PC-3 (cell line): ENCODE data around the gene FAR2. TPM values are rescaled to one million over a fixed set of nuclear protein-coding genes. Genes with fewer than 3 reads are reported as not detected.

Source experiments
- ATAC-seq: fragments of 200-7000 bp; cut with Tn5 transposase; 2 replicates; pipeline ENCODE4 v1.9.1; 2020; ENCODE audit warnings: mild to moderate bottlenecking, moderate library complexity
- BruUV-seq: library from RNA; stranded (reverse); fragments of 400-500 nt; replicated peaks from 2 replicates; lab custom pipeline; 2021; lab: Mats Ljungman, UMichigan
- CTCF ChIA-PET: fragments of 300-600 bp; sonication (Branson Sonifier 250); formaldehyde crosslinking; loops from one replicate; lab custom pipeline; 2022; ENCODE audit warnings: antibody characterized with exemption; lab: Charles Lee
- POLR2A ChIA-PET: fragments of 300-600 bp; sonication (Branson Sonifier 250); formaldehyde crosslinking; loops from one replicate; lab custom pipeline; 2022; ENCODE audit warnings: antibody characterized with exemption; ENCODE audit not compliant: unreplicated experiment; lab: Charles Lee
- DNase-seq: peaks from one replicate; pipeline ENCODE4 v3.0.0-alpha.2; 2015
- H2AFZ ChIP-seq: fragments of 300-600 bp; sonication (generic); 2 replicates; pipeline ENCODE4 v1.6.0; 2016; ENCODE audit warnings: antibody characterized with exemption, low read length
- H3F3A ChIP-seq: fragments of 300-600 bp; sonication (generic); one replicate; pipeline ENCODE4 v1.6.0; 2017; ENCODE audit warnings: antibody characterized with exemption, low read length, control low read depth, mild to moderate bottlenecking; ENCODE audit not compliant: unreplicated experiment
- H3K27ac ChIP-seq: fragments of 300-600 bp; sonication (generic); 2 replicates; pipeline ENCODE4 v1.5.1; 2016; ENCODE audit warnings: mild to moderate bottlenecking, low read length
- H3K27me3 ChIP-seq: fragments of 300-600 bp; sonication (generic); 2 replicates; pipeline ENCODE4 v1.6.1; 2016; ENCODE audit warnings: low read length, mixed read lengths
- H3K36me3 ChIP-seq: fragments of 300-600 bp; sonication (generic); 2 replicates; pipeline ENCODE4 v1.6.1; 2016; ENCODE audit warnings: low read depth, mixed run types, low read length, mixed read lengths
- H3K4me1 ChIP-seq: fragments of 300-600 bp; sonication (generic); 2 replicates; pipeline ENCODE4 v1.5.1; 2016; ENCODE audit warnings: low read length; ENCODE audit not compliant: insufficient read depth
- H3K4me2 ChIP-seq: fragments of 300-600 bp; sonication (generic); 2 replicates; pipeline ENCODE4 v1.6.0; 2016; ENCODE audit warnings: low read length
- H3K4me3 ChIP-seq: fragments of 300-600 bp; sonication (generic); 2 replicates; pipeline ENCODE4 v1.5.1; 2016; ENCODE audit warnings: mild to moderate bottlenecking, low read length, mixed read lengths
- H3K79me2 ChIP-seq: fragments of 300-600 bp; sonication (generic); 2 replicates; pipeline ENCODE4 v1.6.1; 2017; ENCODE audit warnings: low read length, mixed read lengths
- H3K9ac ChIP-seq: fragments of 300-600 bp; sonication (generic); 2 replicates; pipeline ENCODE4 v1.6.0; 2016; ENCODE audit warnings: mild to moderate bottlenecking, low read length
- H3K9me2 ChIP-seq: fragments of 300-600 bp; sonication (generic); replicated peaks from 2 replicates; pipeline ENCODE4 v1.6.1; 2016; ENCODE audit warnings: mixed run types, low read length, mixed read lengths
- H3K9me3 ChIP-seq: fragments of 300-600 bp; sonication (generic); 2 replicates; pipeline ENCODE4 v1.6.1; 2016; ENCODE audit warnings: low read length, mixed read lengths
- H4K20me1 ChIP-seq: fragments of 300-600 bp; sonication (generic); 2 replicates; pipeline ENCODE4 v1.6.1; 2016; ENCODE audit warnings: low read length, mixed read lengths
- EZH2 ChIP-seq: fragments of 300-600 bp; sonication (generic); IDR thresholded peaks from one replicate; pipeline ENCODE4 v1.6.1; 2017; ENCODE audit warnings: antibody characterized with exemption, mild to moderate bottlenecking, low read length; ENCODE audit not compliant: unreplicated experiment
- EZH2phosphoT487 ChIP-seq: fragments of 300-600 bp; sonication (generic); IDR thresholded peaks from 2 replicates; pipeline ENCODE4 v1.6.1; 2018; ENCODE audit warnings: mild to moderate bottlenecking, antibody characterized with exemption, low read length, borderline replicate concordance
- intact Hi-C: fragments of 100-400 bp; cut with micrococcal nuclease; formaldehyde crosslinking; loops from 2 replicates; pipeline ENCODE4 v1.9.0; 2023
- total RNA-seq: library from RNA; depleted of rRNA; stranded (reverse); fragments of >200 nt; gene quantifications from 2 replicates; pipeline ENCODE4 v1.2.3, GENCODE V29; 2014
- TF ChIP-seq, protein P1 (sequence below): fragments of 300-600 bp; sonication (generic); conservative IDR thresholded peaks from 2 replicates; pipeline ENCODE4 v1.5.1; 2017; ENCODE audit warnings: antibody characterized with exemption, low read depth, mild to moderate bottlenecking, low read length

Gene FAR2
- total RNA-seq, 1 experiment from 2014 or later, result 10.2 TPM

GRCh38 chr12:29110506-29111442, 38.3 kb upstream of the FAR2 start:
- H2AFZ ChIP-seq, result no peak overlapping the region
- TF ChIP-seq, protein P1, sequence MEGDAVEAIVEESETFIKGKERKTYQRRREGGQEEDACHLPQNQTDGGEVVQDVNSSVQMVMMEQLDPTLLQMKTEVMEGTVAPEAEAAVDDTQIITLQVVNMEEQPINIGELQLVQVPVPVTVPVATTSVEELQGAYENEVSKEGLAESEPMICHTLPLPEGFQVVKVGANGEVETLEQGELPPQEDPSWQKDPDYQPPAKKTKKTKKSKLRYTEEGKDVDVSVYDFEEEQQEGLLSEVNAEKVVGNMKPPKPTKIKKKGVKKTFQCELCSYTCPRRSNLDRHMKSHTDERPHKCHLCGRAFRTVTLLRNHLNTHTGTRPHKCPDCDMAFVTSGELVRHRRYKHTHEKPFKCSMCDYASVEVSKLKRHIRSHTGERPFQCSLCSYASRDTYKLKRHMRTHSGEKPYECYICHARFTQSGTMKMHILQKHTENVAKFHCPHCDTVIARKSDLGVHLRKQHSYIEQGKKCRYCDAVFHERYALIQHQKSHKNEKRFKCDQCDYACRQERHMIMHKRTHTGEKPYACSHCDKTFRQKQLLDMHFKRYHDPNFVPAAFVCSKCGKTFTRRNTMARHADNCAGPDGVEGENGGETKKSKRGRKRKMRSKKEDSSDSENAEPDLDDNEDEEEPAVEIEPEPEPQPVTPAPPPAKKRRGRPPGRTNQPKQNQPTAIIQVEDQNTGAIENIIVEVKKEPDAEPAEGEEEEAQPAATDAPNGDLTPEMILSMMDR, result no peak
- TF ChIP-seq EZH2, result no peak
- no peak overlapping the region for H3K4me2 ChIP-seq
- no peak overlapping the region for H3K27ac ChIP-seq
- BruUV-seq, result no TSS peak
- DNase-seq, result no peak
- no peaks in the 10 kb centered on the region for H3K27me3 ChIP-seq
- H3K79me2 ChIP-seq, result no peaks in the 10 kb centered on the region
- intact Hi-C loops, result no loop called here
- ChIA-PET CTCF (no interaction called here), POLR2A (no interaction called here)
- H3K9me2 ChIP-seq, result no peaks in the 10 kb centered on the region
- H3K4me1 ChIP-seq, result peaks cover 12% of the 10 kb centered on the region
- no peaks in the 10 kb centered on the region for H3F3A ChIP-seq
- H3K9ac ChIP-seq, result no peak overlapping the region
- H3K36me3 ChIP-seq, result no peaks in the 10 kb centered on the region
- H4K20me1 ChIP-seq, result no peaks in the 10 kb centered on the region
- ATAC-seq, result no peak
- peaks cover 11% of the 10 kb centered on the region for H3K9me3 ChIP-seq
- no peak overlapping the region for H3K4me3 ChIP-seq

DNA sequence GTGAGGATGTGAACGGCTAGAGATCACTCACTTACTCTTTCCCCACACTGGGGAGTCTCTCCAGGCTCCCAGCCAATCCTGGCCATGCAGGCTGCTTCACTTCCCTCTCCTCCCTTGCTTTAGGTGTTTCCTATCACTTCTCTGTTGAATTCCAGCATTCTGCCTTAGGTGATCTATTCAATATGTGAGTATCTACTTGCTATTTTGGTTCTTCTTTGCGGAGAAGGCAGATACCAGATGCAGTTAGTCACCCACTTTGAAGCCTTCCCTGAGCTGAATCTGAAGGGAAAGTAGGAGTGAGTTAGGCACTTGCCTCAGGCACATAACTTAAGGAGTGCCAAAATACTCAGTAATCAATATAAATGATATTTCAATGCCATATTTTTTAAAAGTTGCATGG, 36.0 kb upstream of the FAR2 start:
- Histone ChIP-seq H4K20me1 (no peaks in the 10 kb centered on the region), H3K4me3 (no peak overlapping the region), H3K36me3 (no peaks in the 10 kb centered on the region), H3K9me2 (no peaks in the 10 kb centered on the region), H3K4me2 (peak overlapping the region; percentile 8; the same call in 1 of the 2 replicates), H3K9me3 (peaks cover 11% of the 10 kb centered on the region), H3K27ac (no peak overlapping the region), H3K9ac (no peak overlapping the region), H3K4me1 (peaks cover 12% of the 10 kb centered on the region), H3K79me2 (no peaks in the 10 kb centered on the region), H2AFZ (no peak overlapping the region), H3K27me3 (no peaks in the 10 kb centered on the region), H3F3A (no peaks in the 10 kb centered on the region)
- CTCF ChIA-PET, result no interaction called here
- intact Hi-C loops, result no loop called here
- no peak for TF ChIP-seq EZH2
- peak; percentile 74 for ATAC-seq
- POLR2A ChIA-PET, result no interaction called here
- DNase-seq, result peak; percentile 85
- BruUV-seq, result no TSS peak

- Histone ChIP-seq H3K4me2 (no peak overlapping the region), H2AFZ (no peak overlapping the region), H3K27me3 (no peaks in the 10 kb centered on the region), H3K4me1 (peaks cover 12% of the 10 kb centered on the region), H3K27ac (no peak overlapping the region), H3K9me2 (no peaks in the 10 kb centered on the region), H3F3A (no peaks in the 10 kb centered on the region), H3K4me3 (no peak overlapping the region), H3K36me3 (no peaks in the 10 kb centered on the region), H4K20me1 (no peaks in the 10 kb centered on the region), H3K9me3 (peaks cover 5% of the 10 kb centered on the region), H3K79me2 (no peaks in the 10 kb centered on the region), H3K9ac (no peak overlapping the region)
- ChIA-PET POLR2A (no interaction called here), CTCF (no interaction called here)
- BruUV-seq, result no TSS peak
- intact Hi-C loops, result no loop called here
- no peak for ATAC-seq
- DNase-seq, result no peak
- TF ChIP-seq EZH2phosphoT487 (no peak), EZH2 (no peak)
- TF ChIP-seq, protein P1, result no peak
Measured at GRCh38 chr12:29116414-29116813, 32.7 kb upstream of the FAR2 start.
